K562 (cell line): ENCODE measurements around the gene SHANK1. TPM values are rescaled to one million over a fixed set of nuclear protein-coding genes. Genes with fewer than 3 reads are reported as not detected.

Experiments used
- ATAC-seq: fragments of 200-7000 bp; cut with Tn5 transposase; 3 replicates; pipeline ENCODE4 v1.9.1; 2020; ENCODE audit warnings: moderate library complexity
- BruUV-seq: library from RNA; stranded (reverse); fragments of 400-500 nt; replicated peaks from 2 replicates; lab custom pipeline; 2021; lab: Mats Ljungman, UMichigan
- CTCF ChIA-PET: fragments of 300-600 bp; formaldehyde crosslinking; extraction: SDS; loops from one replicate; lab custom pipeline; 2021; ENCODE audit warnings: low intra/inter-chr PET ratio; lab: Yijun Ruan, JAX
- POLR2A ChIA-PET: fragments of 300-600, 350-650 bp; sonication (Branson Sonifier 250); formaldehyde crosslinking; extraction: SDS; loops from one replicate; lab custom pipeline; 2021; ENCODE audit warnings: antibody characterized with exemption, inconsistent platforms; lab: Yijun Ruan, JAX
- DNase-seq, 4 experiments: peaks; one replicate each; pipeline versions ENCODE4 v3.0.0 to v3.0.0-alpha.2; 2011 to 2018; ENCODE audit warnings: low spot score in 3 of 4, mixed read lengths in 3 of 4; ENCODE audit errors: extremely low read depth in 1 of 4
- FAIRE-seq: peaks from 2 replicates; lab custom pipeline; 2011; peaks lifted over from hg19 to GRCh38; lab: Jason Lieb, UNC
- H2AFZ ChIP-seq: 2 replicates; pipeline ENCODE4 v1.6.0; 2011; ENCODE audit warnings: low read depth, low read length, control low read depth, inconsistent platforms
- H3K27ac ChIP-seq: fragments of 200-600 bp; 3 replicates; pipeline ENCODE4 v1.8.0; 2011; ENCODE audit warnings: low read depth, mild to moderate bottlenecking, control low read depth, inconsistent platforms, low read length, moderate library complexity, mixed read lengths; ENCODE audit errors: extremely low read depth
- H3K27me3 ChIP-seq, 2 experiments: fragments of 300-600 bp in 1 of 2; 2 replicates in 1 of 2; 3 replicates in 1 of 2; pipeline versions ENCODE4 v1.6.0 to v1.8.0; 2011; ENCODE audit warnings: inconsistent platforms in 2 of 2, low read length in 2 of 2, mild to moderate bottlenecking in 1 of 2, mixed read lengths in 1 of 2, moderate library complexity in 1 of 2; ENCODE audit not compliant: control insufficient read depth in 2 of 2, insufficient read depth in 2 of 2
- H3K36me3 ChIP-seq: fragments of 300-600 bp; 3 replicates; pipeline ENCODE4 v1.8.0; 2011; ENCODE audit warnings: mild to moderate bottlenecking, low read length, inconsistent platforms; ENCODE audit not compliant: control insufficient read depth, insufficient read depth
- H3K4me1 ChIP-seq, 2 experiments: fragments of 200-600 bp in 1 of 2; replicated peaks in 1 of 2; 2 replicates in 1 of 2; 3 replicates in 1 of 2; pipeline versions ENCODE4 v1.5.1 to v1.8.0; 2011; ENCODE audit warnings: inconsistent platforms in 2 of 2, low read length in 2 of 2, mild to moderate bottlenecking in 1 of 2, mixed read lengths in 1 of 2, moderate library complexity in 1 of 2; ENCODE audit not compliant: control insufficient read depth in 2 of 2, insufficient read depth in 2 of 2
- H3K4me2 ChIP-seq: 2 replicates; pipeline ENCODE4 v1.6.1; 2011; ENCODE audit warnings: low read length, control low read depth, inconsistent platforms, mixed read lengths; ENCODE audit not compliant: insufficient read depth
- H3K4me3 ChIP-seq: fragments of 200-600 bp; sonication (generic), shearing (Covaris generic); 2 replicates; pipeline ENCODE4 v1.5.1; 2016; ENCODE audit warnings: control low read depth, inconsistent platforms
- H3K79me2 ChIP-seq: fragments of 200-600 bp; 3 replicates; pipeline ENCODE4 v1.8.0; 2011; ENCODE audit warnings: low read length, inconsistent platforms; ENCODE audit not compliant: control insufficient read depth, insufficient read depth
- H3K9ac ChIP-seq, 2 experiments: 2 replicates each; pipeline versions ENCODE4 v1.6.0 to v1.6.1; 2011; ENCODE audit warnings: low read depth in 2 of 2, low read length in 2 of 2, control low read depth in 1 of 2, inconsistent platforms in 1 of 2, mild to moderate bottlenecking in 1 of 2, mixed read lengths in 1 of 2; ENCODE audit not compliant: insufficient read depth in 1 of 2
- H3K9me1 ChIP-seq: one replicate; pipeline ENCODE4 v1.6.0; 2011; ENCODE audit warnings: inconsistent platforms, mild to moderate bottlenecking, low read length, moderate library complexity; ENCODE audit not compliant: control insufficient read depth, insufficient read depth
- H3K9me3 ChIP-seq: replicated peaks from 2 replicates; pipeline ENCODE4 v1.5.1; 2011; ENCODE audit warnings: low read depth, low read length, inconsistent platforms; ENCODE audit not compliant: control insufficient read depth, insufficient read depth
- H4K20me1 ChIP-seq: replicated peaks from 2 replicates; pipeline ENCODE4 v1.6.1; 2011; ENCODE audit warnings: low read length, inconsistent platforms, mixed read lengths; ENCODE audit not compliant: control insufficient read depth, insufficient read depth
- CREB3 ChIP-seq: fragments of 450-650 bp; conservative IDR thresholded peaks from 2 replicates; pipeline ENCODE4 v1.6.1; 2016; ENCODE audit warnings: missing genetic modification characterization, low read depth, mild to moderate bottlenecking, missing compliant biosample characterization, moderate library complexity
- GABPB1 ChIP-seq: sonication (generic); formaldehyde crosslinking; IDR thresholded peaks from 2 replicates; pipeline ENCODE4 v1.8.0; 2022; ENCODE audit warnings: mild to moderate bottlenecking, missing genetic modification reagents
- GTF2A2 ChIP-seq: IDR thresholded peaks from 2 replicates; pipeline ENCODE4 v1.6.1; 2016; ENCODE audit warnings: mild to moderate bottlenecking, missing genetic modification characterization, missing compliant biosample characterization
- HCFC1 ChIP-seq: IDR thresholded peaks from 2 replicates; pipeline ENCODE4 v1.6.1; 2012; ENCODE audit warnings: low read depth, low read length, improper control_type of control experiment
- L3MBTL2 ChIP-seq: fragments of 450-650 bp; IDR thresholded peaks from 2 replicates; pipeline ENCODE4 v1.6.1; 2016; ENCODE audit warnings: mild to moderate bottlenecking, moderate library complexity
- MECOM ChIP-seq: fragments of 250-450 bp; sonication (Bioruptor Pico); IDR thresholded peaks from 2 replicates; pipeline ENCODE4 v1.8.0; 2022; ENCODE audit warnings: inconsistent platforms
- NR2C1 ChIP-seq, 2 experiments: fragments of 450-650 bp; IDR thresholded peaks; 2 replicates each; pipeline ENCODE4 v1.6.1; 2017; ENCODE audit warnings: mild to moderate bottlenecking in 2 of 2, antibody characterized with exemption in 1 of 2, inconsistent platforms in 1 of 2, missing compliant biosample characterization in 1 of 2, missing genetic modification characterization in 1 of 2
- NR4A1 ChIP-seq, 2 experiments: fragments of 250-450 bp in 1 of 2; fragments of 450-650 bp in 1 of 2; sonication (Bioruptor Pico) in 1 of 2; IDR thresholded peaks; 2 replicates each; pipeline versions ENCODE4 v1.4.0 to v1.6.1; 2016 to 2020; ENCODE audit warnings: mild to moderate bottlenecking in 2 of 2, missing compliant biosample characterization in 1 of 2, missing genetic modification characterization in 1 of 2, moderate library complexity in 1 of 2
- PTRF ChIP-seq: fragments of 450-650 bp; IDR thresholded peaks from 2 replicates; pipeline ENCODE4 v1.6.1; 2016; ENCODE audit warnings: mild to moderate bottlenecking, missing genetic modification characterization, missing compliant biosample characterization
- PTTG1 ChIP-seq: fragments of 450-650 bp; IDR thresholded peaks from 2 replicates; pipeline ENCODE4 v1.6.1; 2016; ENCODE audit warnings: low read depth, mild to moderate bottlenecking, missing genetic modification characterization, missing compliant biosample characterization
- SNIP1 ChIP-seq: fragments of 450-650 bp; IDR thresholded peaks from 2 replicates; pipeline ENCODE4 v1.7.1; 2017; ENCODE audit warnings: low read depth, mild to moderate bottlenecking
- THRA ChIP-seq: fragments of 450-650 bp; IDR thresholded peaks from 2 replicates; pipeline ENCODE4 v1.6.1; 2017; ENCODE audit warnings: mild to moderate bottlenecking, moderate library complexity
- ZBTB9 ChIP-seq: fragments of 450-650 bp; formaldehyde crosslinking; IDR thresholded peaks from 2 replicates; pipeline ENCODE4 v1.4.0; 2020; ENCODE audit warnings: mild to moderate bottlenecking, moderate library complexity
- WGBS: fragments of 100-300 bp; shearing (Covaris generic); methylation state at CpG from one replicate; pipeline ENCODE4 v1.1.6; 2016; ENCODE audit warnings: low coverage, mixed read lengths; ENCODE audit not compliant: insufficient coverage; ENCODE audit errors: missing lambda C conversion rate; 5-methylcytosine and 5-hydroxymethylcytosine counted together
- in situ Hi-C: fragments of 300-500 bp; cut with MboI; formaldehyde crosslinking; loops from 4 replicates; pipeline ENCODE4 v1.15.0; 2018; ENCODE audit warnings: inconsistent platforms, mixed read lengths
- intact Hi-C: fragments of 100-400 bp; cut with micrococcal nuclease; formaldehyde crosslinking; loops from 2 replicates; pipeline ENCODE4 v1.14.2; 2022
- polyA plus RNA-seq, 8 experiments: library from polyadenylated mRNA; depleted of rRNA in 4 of 8; stranded (reverse) in 5 of 8; unstranded in 3 of 8; fragments of >200 nt; fragmentation: Nextera tagmentation in 2 of 8; fragmentation: Illumina TruSeq in 1 of 8; extraction: Ambion mirVana in 2 of 8; extraction: Trizol in 1 of 8; gene quantifications; 2 replicates each; pipeline versions ENCODE4 v1.2.1 to v1.2.3, GENCODE V29; 2011 to 2014; ENCODE audit warnings: inconsistent platforms in 1 of 8, missing spikeins in 1 of 8
- total RNA-seq, 7 experiments: library from RNA; depleted of rRNA in 6 of 7; stranded (reverse); fragments of >200 nt in 6 of 7; fragmentation: Illumina TruSeq in 2 of 7; extraction: Trizol in 2 of 7; gene quantifications; 2 replicates each; pipeline versions ENCODE4 v1.2.1 to v1.2.3, GENCODE V29; 2011 to 2021; ENCODE audit warnings: low replicate concordance in 1 of 7

The SHANK1 gene
- total and polyA plus RNA-seq, 9 of the 15 experiments (the other 6 are each of a cell fraction or from before 2014, with no cell fraction given) = 0.33 to 1.3 (median 0.55) TPM; not detected in 2

- TF ChIP-seq THRA = no peak
Measured at GRCh38 chr19:50750010-50750409, 30.4 kb upstream of the SHANK1 start (continued).

GRCh38 chr19:50749490-50749889 lies 29.9 kb upstream of the SHANK1 start:
- no peaks in the 10 kb centered on the region for H3K79me2 ChIP-seq
- no peak for DNase-seq
- H3K9me3 ChIP-seq = peaks cover 4% of the 10 kb centered on the region; the same call in 1 of the 2 replicates
- H3K4me3 ChIP-seq = no peak overlapping the region
- no peak for ATAC-seq
- H4K20me1 ChIP-seq = no peaks in the 10 kb centered on the region
- intact Hi-C loops (no loop called here), in situ Hi-C loops (no loop called here)
- ChIA-PET POLR2A (interaction anchor here (1.2 kb wide), 1 partner anchor 10 kb away, joined by 4 read pairs; no protein-coding TSS in a partner anchor), CTCF (no interaction called here)
- no peak for FAIRE-seq
- peak overlapping the region; percentile 63; the same call in 1 of the 2 replicates for H2AFZ ChIP-seq
- H3K4me1 ChIP-seq = peaks cover 11 to 12% of the 10 kb centered on the region in 2 experiments; a peak in 3 of 5 replicates
- no peaks in the 10 kb centered on the region for H3K36me3 ChIP-seq
- 63% methylated on average over 6 of the region's 6 CpGs for WGBS
- H3K9me1 ChIP-seq = no peaks in the 10 kb centered on the region
- H3K4me2 ChIP-seq = no peak overlapping the region
- H3K9ac ChIP-seq = peak overlapping the region in 1 of 2 experiments; percentile 58; a peak in 2 of 4 replicates
- H3K27ac ChIP-seq = no peak overlapping the region
- H3K27me3 ChIP-seq = no peaks in the 10 kb centered on the region
- no TSS peak for BruUV-seq
- 0 out of 2 replicates have a peak, but pooled peaks have one; percentile 16 for TF ChIP-seq MECOM (CRISPR knock-in tag)
- no peak for TF ChIP-seq HCFC1
- no peak for TF ChIP-seq NR4A1 (CRISPR knock-in tag; IDR thresholded peaks at IDR 0.05)
- TF ChIP-seq NR4A1 (tag; IDR thresholded peaks at IDR 0.05) = peak; percentile 83; the same call in 1 of the 2 replicates
- no peak for TF ChIP-seq GABPB1
- TF ChIP-seq ZBTB9 (CRISPR knock-in tag) = no peak
- TF ChIP-seq GTF2A2 (tag) = 0 out of 2 replicates have a peak, but pooled peaks have one; percentile 31
- no peak for TF ChIP-seq NR2C1 (IDR thresholded peaks at IDR 0.05)
- 0 out of 2 replicates have a peak, but pooled peaks have one; percentile 52 for TF ChIP-seq NR2C1 (tag; IDR thresholded peaks at IDR 0.05)
- no peak for TF ChIP-seq L3MBTL2
- 0 out of 2 replicates have a peak, but pooled peaks have one; percentile 65 for TF ChIP-seq CREB3
- peak; percentile 81 for TF ChIP-seq PTRF
- TF ChIP-seq SNIP1 = no peak
- TF ChIP-seq PTTG1 (tag) = peak; percentile 79
